ENCODE data around the gene CRIP2.

Gene CRIP2

GRCh38 chr14:105486163-105486973, 11.7 kb downstream of the CRIP2 start, which contains the start of gene CRIP1:
TSS of gene CRIP1 (plus strand) at chr14:105486886. CDS start at chr14:105487260, 374 bp downstream.
- no peak within 1 kb of the TSS for H4K91ac ChIP-seq (ENCODE audit: low read depth, low read length)
- no peak within 1 kb of the TSS for H2BK12ac ChIP-seq (ENCODE audit: low read length)
- H3K9me3 ChIP-seq (ENCODE audit: insufficient read depth, low read depth, low read length): peaks cover 4% of the 10 kb centered on the region
- WGBS (ENCODE audit: extremely low coverage, insufficient coverage, insufficient read length): no CpG with 5 or more reads among the region's 56 CpGs
- no peak within 1 kb of the TSS for H2BK5ac ChIP-seq (ENCODE audit: low read depth, low read length, poor library complexity)
- peak within 1 kb of the TSS; percentile 41 for H3K4me2 ChIP-seq (ENCODE audit: low read length)
- no peak within 1 kb of the TSS for H2BK120ac ChIP-seq (ENCODE audit: insufficient read depth, low read length, poor library complexity)
- no peak within 1 kb of the TSS for H3K14ac ChIP-seq (ENCODE audit: low read length)
- H2AK5ac ChIP-seq (ENCODE audit: low read length): no peak within 1 kb of the TSS
- H3K9ac ChIP-seq (ENCODE audit: low read length): no peak within 1 kb of the TSS
- peak within 1 kb of the TSS; percentile 31 for H4K8ac ChIP-seq (ENCODE audit: low read depth, low read length)
- H3K4me1 ChIP-seq (ENCODE audit: control insufficient read depth in 1 of 2, insufficient read depth in 2 of 2, low read length in 2 of 2): peaks cover 25 to 41% of the 10 kb centered on the region in 2 experiments
- peak within 1 kb of the TSS; percentile 1 for H2AFZ ChIP-seq (ENCODE audit: insufficient read depth, low read length, poor library complexity)
- H3K4ac ChIP-seq (ENCODE audit: low read depth, low read length): no peak within 1 kb of the TSS
- peak within 1 kb of the TSS; percentile 74 for H3K18ac ChIP-seq (ENCODE audit: low read length)
- H3K23ac ChIP-seq (ENCODE audit: low read length): no peak within 1 kb of the TSS
- no peak within 1 kb of the TSS for H4K12ac ChIP-seq (ENCODE audit: low read depth, low read length)
- H3K27me3 ChIP-seq (ENCODE audit: insufficient read depth, low read length): peaks cover 21% of the 10 kb centered on the region
- no peaks in the 10 kb centered on the region for H3K36me3 ChIP-seq (ENCODE audit: control insufficient read depth in 1 of 2, insufficient read depth in 2 of 2, low read length in 2 of 2)
- peaks cover 2% of the 10 kb centered on the region for H3K79me2 ChIP-seq (ENCODE audit: control insufficient read depth, insufficient read depth, low read length, poor library complexity)
- H3K4me3 ChIP-seq (ENCODE audit: low read depth, low read length): no peak within 1 kb of the TSS
- DNase-seq: peak in 1 of 2 donors; percentile 54
- H3K79me1 ChIP-seq (ENCODE audit: low read length): peaks cover 18% of the 10 kb centered on the region
- no peak within 1 kb of the TSS for H3K27ac ChIP-seq (ENCODE audit: low read depth, low read length)

- no peak overlapping the region for H4K12ac ChIP-seq (ENCODE audit: low read depth, low read length)
- H3K79me1 ChIP-seq (ENCODE audit: low read length): peaks cover 18% of the 10 kb centered on the region
- H3K9me3 ChIP-seq (ENCODE audit: insufficient read depth, low read depth, low read length): peaks cover 6% of the 10 kb centered on the region
- H3K79me2 ChIP-seq (ENCODE audit: control insufficient read depth, insufficient read depth, low read length, poor library complexity): peaks cover 2% of the 10 kb centered on the region
- H3K4me2 ChIP-seq (ENCODE audit: low read length): peak overlapping the region; percentile 41
- H4K8ac ChIP-seq (ENCODE audit: low read depth, low read length): peak overlapping the region; percentile 31
- peak overlapping the region; percentile 74 for H3K18ac ChIP-seq (ENCODE audit: low read length)
- H3K27ac ChIP-seq (ENCODE audit: low read depth, low read length): no peak overlapping the region
- H2BK12ac ChIP-seq (ENCODE audit: low read length): no peak overlapping the region
- no peak overlapping the region for H3K9ac ChIP-seq (ENCODE audit: low read length)
- H3K4ac ChIP-seq (ENCODE audit: low read depth, low read length): no peak overlapping the region
- H3K4me3 ChIP-seq (ENCODE audit: low read depth, low read length): no peak overlapping the region
- H2BK120ac ChIP-seq (ENCODE audit: insufficient read depth, low read length, poor library complexity): no peak overlapping the region
- H3K14ac ChIP-seq (ENCODE audit: low read length): no peak overlapping the region
- H4K91ac ChIP-seq (ENCODE audit: low read depth, low read length): no peak overlapping the region
- peaks cover 27 to 43% of the 10 kb centered on the region in 2 experiments for H3K4me1 ChIP-seq (ENCODE audit: control insufficient read depth in 1 of 2, insufficient read depth in 2 of 2, low read length in 2 of 2)
- H3K27me3 ChIP-seq (ENCODE audit: insufficient read depth, low read length): peaks cover 21% of the 10 kb centered on the region
- no peak overlapping the region for H2AK5ac ChIP-seq (ENCODE audit: low read length)
- H2AFZ ChIP-seq (ENCODE audit: insufficient read depth, low read length, poor library complexity): no peak overlapping the region
- no peak overlapping the region for H3K23ac ChIP-seq (ENCODE audit: low read length)
- DNase-seq: peak in 1 of 2 donors; percentile 15
- no peak overlapping the region for H2BK5ac ChIP-seq (ENCODE audit: low read depth, low read length, poor library complexity)
- no peaks in the 10 kb centered on the region for H3K36me3 ChIP-seq (ENCODE audit: control insufficient read depth in 1 of 2, insufficient read depth in 2 of 2, low read length in 2 of 2)
- WGBS (ENCODE audit: extremely low coverage, insufficient coverage, insufficient read length): no CpG with 5 or more reads among the region's 45 CpGs
These were observed 12.4 kb downstream of the CRIP2 start for GRCh38 chr14:105486974-105487448.

- H4K12ac ChIP-seq (ENCODE audit: low read depth, low read length): no peak overlapping the region
- peak overlapping the region; percentile 41 for H3K4me2 ChIP-seq (ENCODE audit: low read length)
- H3K36me3 ChIP-seq (ENCODE audit: control insufficient read depth in 1 of 2, insufficient read depth in 2 of 2, low read length in 2 of 2): peaks cover 1 to 3% of the 10 kb centered on the region in 2 experiments
- H3K4me1 ChIP-seq (ENCODE audit: control insufficient read depth in 1 of 2, insufficient read depth in 2 of 2, low read length in 2 of 2): peaks cover 23 to 40% of the 10 kb centered on the region in 2 experiments
- peaks cover 13% of the 10 kb centered on the region for H3K79me1 ChIP-seq (ENCODE audit: low read length)
- H3K79me2 ChIP-seq (ENCODE audit: control insufficient read depth, insufficient read depth, low read length, poor library complexity): peaks cover 2% of the 10 kb centered on the region
- H3K23ac ChIP-seq (ENCODE audit: low read length): no peak overlapping the region
- peak overlapping the region; percentile 74 for H3K18ac ChIP-seq (ENCODE audit: low read length)
- H3K4me3 ChIP-seq (ENCODE audit: low read depth, low read length): no peak overlapping the region
- H3K27ac ChIP-seq (ENCODE audit: low read depth, low read length): no peak overlapping the region
- H2BK5ac ChIP-seq (ENCODE audit: low read depth, low read length, poor library complexity): no peak overlapping the region
- no peak overlapping the region for H4K91ac ChIP-seq (ENCODE audit: low read depth, low read length)
- WGBS (ENCODE audit: extremely low coverage, insufficient coverage, insufficient read length): no CpG with 5 or more reads among the region's 48 CpGs
- H2BK12ac ChIP-seq (ENCODE audit: low read length): no peak overlapping the region
- no peak overlapping the region for H3K14ac ChIP-seq (ENCODE audit: low read length)
- peak overlapping the region; percentile 31 for H4K8ac ChIP-seq (ENCODE audit: low read depth, low read length)
- no peak overlapping the region for H2AFZ ChIP-seq (ENCODE audit: insufficient read depth, low read length, poor library complexity)
- H2BK120ac ChIP-seq (ENCODE audit: insufficient read depth, low read length, poor library complexity): no peak overlapping the region
- H3K4ac ChIP-seq (ENCODE audit: low read depth, low read length): no peak overlapping the region
- no peak overlapping the region for H2AK5ac ChIP-seq (ENCODE audit: low read length)
- peaks cover 21% of the 10 kb centered on the region for H3K27me3 ChIP-seq (ENCODE audit: insufficient read depth, low read length)
- H3K9me3 ChIP-seq (ENCODE audit: insufficient read depth, low read depth, low read length): peaks cover 8% of the 10 kb centered on the region
- peak in 1 of 2 donors; percentile 45 for DNase-seq
- no peak overlapping the region for H3K9ac ChIP-seq (ENCODE audit: low read length)
These were observed 12.9 kb downstream of the CRIP2 start for GRCh38 chr14:105487449-105487985.

GRCh38 chr14:105487986-105488777, 13.6 kb downstream of the CRIP2 start:
- Histone ChIP-seq H4K8ac (ENCODE audit: low read depth, low read length) (no peak overlapping the region), H3K79me1 (ENCODE audit: low read length) (peaks cover 10% of the 10 kb centered on the region), H4K91ac (ENCODE audit: low read depth, low read length) (no peak overlapping the region), H4K12ac (ENCODE audit: low read depth, low read length) (no peak overlapping the region), H3K4me3 (ENCODE audit: low read depth, low read length) (no peak overlapping the region), H3K23ac (ENCODE audit: low read length) (no peak overlapping the region), H3K9me3 (ENCODE audit: insufficient read depth, low read depth, low read length) (peaks cover 13% of the 10 kb centered on the region), H3K4me2 (ENCODE audit: low read length) (no peak overlapping the region), H3K27ac (ENCODE audit: low read depth, low read length) (no peak overlapping the region), H3K79me2 (ENCODE audit: control insufficient read depth, insufficient read depth, low read length, poor library complexity) (peaks cover 2% of the 10 kb centered on the region), H2AK5ac (ENCODE audit: low read length) (peak overlapping the region; percentile 57), H2BK12ac (ENCODE audit: low read length) (no peak overlapping the region), H3K18ac (ENCODE audit: low read length) (no peak overlapping the region), H3K14ac (ENCODE audit: low read length) (no peak overlapping the region), H2AFZ (ENCODE audit: insufficient read depth, low read length, poor library complexity) (no peak overlapping the region), H3K27me3 (ENCODE audit: insufficient read depth, low read length) (peaks cover 21% of the 10 kb centered on the region), H3K4me1 (ENCODE audit: control insufficient read depth in 1 of 2, insufficient read depth in 2 of 2, low read length in 2 of 2) (peaks cover 20 to 37% of the 10 kb centered on the region in 2 experiments), H3K9ac (ENCODE audit: low read length) (no peak overlapping the region), H2BK120ac (ENCODE audit: insufficient read depth, low read length, poor library complexity) (no peak overlapping the region), H2BK5ac (ENCODE audit: low read depth, low read length, poor library complexity) (no peak overlapping the region), H3K36me3 (ENCODE audit: control insufficient read depth in 1 of 2, insufficient read depth in 2 of 2, low read length in 2 of 2) (peaks cover 3 to 4% of the 10 kb centered on the region in 2 experiments), H3K4ac (ENCODE audit: low read depth, low read length) (no peak overlapping the region)
- DNase-seq: no peak
- no CpG with 5 or more reads among the region's 26 CpGs for WGBS (ENCODE audit: extremely low coverage, insufficient coverage, insufficient read length)
